Stimulated activated CD4-positive, alpha-beta T cell treated with anti-CD3 and anti-CD28 coated beads, Interleukin-4, amount 100 ng/mL, for 1 hour (primary cell): Measurements from ENCODE around the gene ERCC6L2.

Experiments used
- DNase-seq: peaks from one replicate; pipeline ENCODE4 v3.0.0-alpha.2; 2020

ERCC6L2 gene

GRCh38 chr9:95980262-95981125 is 105.0 kb downstream of the ERCC6L2 start:
- DNase-seq: no peak

GRCh38 chr9:95981761-95982390 is 106.4 kb downstream of the ERCC6L2 start:
- no peak for DNase-seq

- DNase-seq: no peak
These were observed 110.1 kb downstream of the ERCC6L2 start for GRCh38 chr9:95985440-95986055.

- DNase-seq: no peak
These were observed 113.8 kb downstream of the ERCC6L2 start for GRCh38 chr9:95989297-95989696.

- no peak for DNase-seq
These were observed 115.8 kb downstream of the ERCC6L2 start for GRCh38 chr9:95991326-95991725.

GRCh38 chr9:95992536-95992935 is 117.0 kb downstream of the ERCC6L2 start:
- DNase-seq: no peak

- peak; percentile 14 for DNase-seq
These were observed 117.8 kb downstream of the ERCC6L2 start for GRCh38 chr9:95993337-95993736.

GRCh38 chr9:95999390-95999789 is 123.9 kb downstream of the ERCC6L2 start:
- DNase-seq: no peak

GRCh38 chr9:96004379-96004778 is 128.9 kb downstream of the ERCC6L2 start:
- no peak for DNase-seq

- DNase-seq: no peak
These were observed 130.9 kb downstream of the ERCC6L2 start for GRCh38 chr9:96006296-96006879.

GRCh38 chr9:96006961-96007360 is 131.5 kb downstream of the ERCC6L2 start:
- no peak for DNase-seq

GRCh38 chr9:96008502-96009222 is 133.2 kb downstream of the ERCC6L2 start:
- DNase-seq: no peak

- no peak for DNase-seq
These were observed 133.7 kb downstream of the ERCC6L2 start for GRCh38 chr9:96009223-96009602.

- peak; percentile 41 for DNase-seq
These were observed 134.4 kb downstream of the ERCC6L2 start for GRCh38 chr9:96009690-96010472.

- peak; percentile 46 for DNase-seq
These were observed 138.6 kb downstream of the ERCC6L2 start for GRCh38 chr9:96014078-96014477.

- no peak for DNase-seq
These were observed 140.6 kb downstream of the ERCC6L2 start for GRCh38 chr9:96015876-96016686.
